Measurements from ENCODE around the gene LBX1. TPM values are rescaled to one million over a fixed set of nuclear protein-coding genes. Genes with fewer than 3 reads are reported as not detected.
"Not testable (repeated sequence)": the region's sequence is repeated elsewhere in the genome, so short reads cannot be mapped to it uniquely, and the experiment has no call there.

Gene LBX1
- total and polyA plus RNA-seq, 2 donors (not counting 3 experiments of a cell fraction or from before 2014, with no cell fraction given), result not detected

DNA sequence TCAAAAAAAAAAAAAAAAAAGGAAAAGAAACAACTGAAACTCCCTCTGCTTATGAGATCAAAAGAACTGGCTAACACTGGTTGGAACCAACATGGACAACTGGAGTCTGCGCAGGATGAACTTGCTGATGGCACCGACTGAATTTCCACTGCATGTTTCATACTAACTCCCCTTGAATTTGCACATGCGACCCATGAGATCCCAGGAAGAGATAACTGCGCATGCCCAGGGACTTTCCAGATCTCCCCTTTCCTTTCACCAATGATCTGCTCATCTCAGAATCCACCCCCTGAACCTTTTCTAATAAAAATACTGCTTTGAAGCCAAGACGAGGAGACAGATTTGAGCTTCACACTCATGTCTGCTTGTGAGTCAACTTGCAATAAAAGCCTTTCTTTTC lies 20.7 kb downstream of the LBX1 start:
- H3K36me3 ChIP-seq (ENCODE audit: control insufficient read depth in 2 of 2, extremely low read depth in 1 of 2, insufficient read depth in 2 of 2, low read length in 2 of 2), result no peaks in the 10 kb centered on the region
- no peak for FAIRE-seq
- H3K4me2 ChIP-seq (ENCODE audit: insufficient read depth, low read length), result no peak overlapping the region
- no peak overlapping the region for H2AFZ ChIP-seq (ENCODE audit: low read depth, low read length)
- intact Hi-C loops (cut with micrococcal nuclease), result no loop called here
- no peaks in the 10 kb centered on the region for H3K9me1 ChIP-seq (replicated peaks; ENCODE audit: control insufficient read depth, extremely low read depth, insufficient read depth, low read length)
- DNase-seq (ENCODE audit: low read depth, low spot score), result no peak
- no peak overlapping the region for H3K9ac ChIP-seq (replicated peaks; ENCODE audit: extremely low read depth, insufficient read depth, low read length)
- CTCF ChIA-PET, result interaction anchor here (0.7 to 2.5 kb wide), 3 partner anchors 30 to 394 kb away, joined by 3 to 6 read pairs (median 4); no protein-coding TSS in a partner anchor
- no peak overlapping the region for H3K27ac ChIP-seq (ENCODE audit: insufficient read depth, low read depth, low read length)
- BruUV-seq (replicated peaks), result no TSS peak
- H3K4me1 ChIP-seq (ENCODE audit: control insufficient read depth, extremely low read depth, insufficient read depth, low read length), result no peaks in the 10 kb centered on the region
- no peaks in the 10 kb centered on the region for H3K9me3 ChIP-seq (replicated peaks; ENCODE audit: control insufficient read depth, insufficient read depth, low read length)
- POLR2A ChIA-PET, result no interaction called here
- H4K20me1 ChIP-seq (replicated peaks; ENCODE audit: control insufficient read depth, extremely low read depth, insufficient read depth, low read length), result no peaks in the 10 kb centered on the region
- peaks cover 24 to 31% of the 10 kb centered on the region in 2 experiments for H3K27me3 ChIP-seq (ENCODE audit: control insufficient read depth in 2 of 2, insufficient read depth in 2 of 2, low read length in 2 of 2)
- TF ChIP-seq EZH2 (IDR thresholded peaks at IDR 0.05; ENCODE audit: borderline replicate concordance, low read depth, low read length, severe bottlenecking) (no peak), FOS (IDR thresholded peaks at IDR 0.05; ENCODE audit: borderline replicate concordance, insufficient read depth, low read length) (no peak), JUN (IDR thresholded peaks at IDR 0.05; ENCODE audit: borderline replicate concordance, insufficient read depth, insufficient read length, low read depth) (no peak)
- H3K79me2 ChIP-seq (ENCODE audit: control insufficient read depth, insufficient read depth, low read length), result no peaks in the 10 kb centered on the region
- no peak overlapping the region for H3K4me3 ChIP-seq (replicated peaks in 1 of 3; ENCODE audit: insufficient read depth in 1 of 3, low read depth in 1 of 3, low read length in 3 of 3)
- dilution Hi-C loops (cut with MboI; ENCODE audit: extremely low pct_ligation_motif_present, low sequenced_read_pairs), result no loop called here

DNA sequence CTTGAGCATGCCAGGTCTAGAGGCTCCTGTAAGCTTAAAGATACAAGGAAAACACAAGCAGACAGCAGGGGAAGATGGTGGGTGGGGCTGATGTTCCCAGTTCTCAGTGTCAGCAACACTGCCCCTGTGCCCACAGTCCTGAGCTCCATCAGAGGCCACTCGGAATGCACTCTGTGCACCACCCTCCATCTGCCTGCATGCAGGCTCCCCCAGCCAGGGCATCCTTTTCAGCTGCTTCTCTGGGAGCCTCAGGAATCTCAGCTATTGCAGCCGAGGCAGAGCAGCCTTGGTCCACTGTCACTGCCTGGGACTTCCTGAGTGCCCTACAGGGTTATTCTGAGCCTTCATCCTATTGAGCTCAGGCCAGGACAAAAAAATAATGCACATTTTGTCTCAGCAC lies 22.2 kb downstream of the LBX1 start:
- TF ChIP-seq POLR2A (IDR thresholded peaks at IDR 0.05; ENCODE audit: low read depth, low read length), result no peak
- no peak for TF ChIP-seq MYC (IDR thresholded peaks at IDR 0.05; ENCODE audit: low read depth, low read length)
- TF ChIP-seq, protein P1, sequence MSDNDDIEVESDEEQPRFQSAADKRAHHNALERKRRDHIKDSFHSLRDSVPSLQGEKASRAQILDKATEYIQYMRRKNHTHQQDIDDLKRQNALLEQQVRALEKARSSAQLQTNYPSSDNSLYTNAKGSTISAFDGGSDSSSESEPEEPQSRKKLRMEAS (IDR thresholded peaks at IDR 0.05; ENCODE audit: insufficient read depth, insufficient read length), result no peak
- TF ChIP-seq POLR2AphosphoS5 (IDR thresholded peaks at IDR 0.05; ENCODE audit: insufficient read depth, low read depth, low read length), result no peak
- TF ChIP-seq EZH2 (IDR thresholded peaks at IDR 0.05; ENCODE audit: borderline replicate concordance, low read depth, low read length, severe bottlenecking), result no peak
- TF ChIP-seq, protein P2, sequence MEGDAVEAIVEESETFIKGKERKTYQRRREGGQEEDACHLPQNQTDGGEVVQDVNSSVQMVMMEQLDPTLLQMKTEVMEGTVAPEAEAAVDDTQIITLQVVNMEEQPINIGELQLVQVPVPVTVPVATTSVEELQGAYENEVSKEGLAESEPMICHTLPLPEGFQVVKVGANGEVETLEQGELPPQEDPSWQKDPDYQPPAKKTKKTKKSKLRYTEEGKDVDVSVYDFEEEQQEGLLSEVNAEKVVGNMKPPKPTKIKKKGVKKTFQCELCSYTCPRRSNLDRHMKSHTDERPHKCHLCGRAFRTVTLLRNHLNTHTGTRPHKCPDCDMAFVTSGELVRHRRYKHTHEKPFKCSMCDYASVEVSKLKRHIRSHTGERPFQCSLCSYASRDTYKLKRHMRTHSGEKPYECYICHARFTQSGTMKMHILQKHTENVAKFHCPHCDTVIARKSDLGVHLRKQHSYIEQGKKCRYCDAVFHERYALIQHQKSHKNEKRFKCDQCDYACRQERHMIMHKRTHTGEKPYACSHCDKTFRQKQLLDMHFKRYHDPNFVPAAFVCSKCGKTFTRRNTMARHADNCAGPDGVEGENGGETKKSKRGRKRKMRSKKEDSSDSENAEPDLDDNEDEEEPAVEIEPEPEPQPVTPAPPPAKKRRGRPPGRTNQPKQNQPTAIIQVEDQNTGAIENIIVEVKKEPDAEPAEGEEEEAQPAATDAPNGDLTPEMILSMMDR (IDR thresholded peaks at IDR 0.05; ENCODE audit: extremely low read depth in 1 of 2, insufficient read depth in 1 of 2, low read depth in 1 of 2, low read length in 2 of 2), result no peak
- TF ChIP-seq JUN (IDR thresholded peaks at IDR 0.05; ENCODE audit: borderline replicate concordance, insufficient read depth, insufficient read length, low read depth), result no peak
- TF ChIP-seq FOS (IDR thresholded peaks at IDR 0.05; ENCODE audit: borderline replicate concordance, insufficient read depth, low read length), result no peak
- no peak for TF ChIP-seq GATA2 (IDR thresholded peaks at IDR 0.05; ENCODE audit: insufficient read depth, insufficient read length, low read depth, low read length)
- Histone ChIP-seq H4K20me1 (replicated peaks; ENCODE audit: control insufficient read depth, extremely low read depth, insufficient read depth, low read length) (no peaks in the 10 kb centered on the region), H3K36me3 (ENCODE audit: control insufficient read depth in 2 of 2, extremely low read depth in 1 of 2, insufficient read depth in 2 of 2, low read length in 2 of 2) (no peaks in the 10 kb centered on the region), H3K27me3 (ENCODE audit: control insufficient read depth in 2 of 2, insufficient read depth in 2 of 2, low read length in 2 of 2) (peaks cover 21 to 29% of the 10 kb centered on the region in 2 experiments), H3K79me2 (ENCODE audit: control insufficient read depth, insufficient read depth, low read length) (no peaks in the 10 kb centered on the region), H3K4me1 (ENCODE audit: control insufficient read depth, extremely low read depth, insufficient read depth, low read length) (no peaks in the 10 kb centered on the region), H3K9me1 (replicated peaks; ENCODE audit: control insufficient read depth, extremely low read depth, insufficient read depth, low read length) (no peaks in the 10 kb centered on the region), H3K9me3 (replicated peaks; ENCODE audit: control insufficient read depth, insufficient read depth, low read length) (no peaks in the 10 kb centered on the region), H3K9ac (replicated peaks; ENCODE audit: extremely low read depth, insufficient read depth, low read length) (no peak overlapping the region), H3K4me2 (ENCODE audit: insufficient read depth, low read length) (no peak overlapping the region), H3K4me3 (replicated peaks in 1 of 3; ENCODE audit: insufficient read depth in 1 of 3, low read depth in 1 of 3, low read length in 3 of 3) (no peak overlapping the region), H3K27ac (ENCODE audit: insufficient read depth, low read depth, low read length) (no peak overlapping the region), H2AFZ (ENCODE audit: low read depth, low read length) (no peak overlapping the region)
- BruUV-seq (replicated peaks), result no TSS peak
- ChIA-PET POLR2A (no interaction called here), CTCF (no interaction called here)
- intact Hi-C loops (cut with micrococcal nuclease) (no loop called here), dilution Hi-C loops (cut with MboI; ENCODE audit: extremely low pct_ligation_motif_present, low sequenced_read_pairs) (no loop called here)
- FAIRE-seq, result no peak
- DNase-seq (ENCODE audit: low read depth, low spot score), result no peak

DNA sequence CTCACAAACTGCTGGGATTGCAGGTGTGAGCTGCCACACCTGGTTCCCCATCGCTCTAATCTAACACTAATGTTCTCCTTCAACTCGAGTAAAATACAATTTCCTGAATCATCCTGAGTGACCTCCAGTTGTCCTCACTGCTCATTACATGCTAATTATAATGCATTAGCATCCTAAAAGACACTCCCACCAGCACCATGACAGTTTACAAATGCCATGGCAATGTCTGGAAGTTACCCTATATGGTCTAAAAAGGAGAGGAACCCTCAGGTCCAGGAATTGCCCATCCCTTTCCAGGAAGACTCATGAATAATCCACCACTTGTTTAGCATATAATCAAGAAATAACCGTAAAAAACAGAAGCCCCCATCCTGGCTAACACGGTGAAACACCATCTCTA lies 26.6 kb downstream of the LBX1 start:
- CTCF ChIA-PET, result interaction anchor here (0.7 to 1.0 kb wide), 2 partner anchors 11 to 12 kb away, joined by 3 to 4 read pairs; no protein-coding TSS in a partner anchor
- H3K27me3 ChIP-seq (ENCODE audit: control insufficient read depth in 2 of 2, insufficient read depth in 2 of 2, low read length in 2 of 2); H3K36me3 ChIP-seq (ENCODE audit: control insufficient read depth in 2 of 2, extremely low read depth in 1 of 2, insufficient read depth in 2 of 2, low read length in 2 of 2); H4K20me1 ChIP-seq (replicated peaks; ENCODE audit: control insufficient read depth, extremely low read depth, insufficient read depth, low read length); dilution Hi-C loops (cut with MboI; ENCODE audit: extremely low pct_ligation_motif_present, low sequenced_read_pairs); intact Hi-C loops (cut with micrococcal nuclease); H3K4me1 ChIP-seq (ENCODE audit: control insufficient read depth, extremely low read depth, insufficient read depth, low read length); FAIRE-seq; H3K79me2 ChIP-seq (ENCODE audit: control insufficient read depth, insufficient read depth, low read length); BruUV-seq (replicated peaks); H2AFZ ChIP-seq (ENCODE audit: low read depth, low read length); DNase-seq (ENCODE audit: low read depth, low spot score); H3K4me3 ChIP-seq (replicated peaks in 1 of 3; ENCODE audit: insufficient read depth in 1 of 3, low read depth in 1 of 3, low read length in 3 of 3); H3K4me2 ChIP-seq (ENCODE audit: insufficient read depth, low read length); H3K9ac ChIP-seq (replicated peaks; ENCODE audit: extremely low read depth, insufficient read depth, low read length); H3K27ac ChIP-seq (ENCODE audit: insufficient read depth, low read depth, low read length); H3K9me1 ChIP-seq (replicated peaks; ENCODE audit: control insufficient read depth, extremely low read depth, insufficient read depth, low read length); H3K9me3 ChIP-seq (replicated peaks; ENCODE audit: control insufficient read depth, insufficient read depth, low read length); POLR2A ChIA-PET: not testable (repeated sequence)
